Trophoblast cell (in vitro differentiated cells and primary cell): ENCODE data around the gene NFYC.
A peak's percentile ranks its signal among the peaks of the same experiment; 100 is the strongest.

Experiments
- DNase-seq, 2 donors: peaks; one replicate each; pipeline ENCODE4 v3.0.0-alpha.2; 2016
- H2AFZ ChIP-seq: 2 replicates; pipeline ENCODE4 v1.6.1; 2013; ENCODE audit warnings: low read length, moderate library complexity, mild to moderate bottlenecking; ENCODE audit not compliant: insufficient read depth, poor library complexity
- H2AK5ac ChIP-seq: 2 replicates; pipeline ENCODE4 v1.6.1; 2013; ENCODE audit warnings: mild to moderate bottlenecking, low read length
- H2BK120ac ChIP-seq: 2 replicates; pipeline ENCODE4 v1.6.1; 2013; ENCODE audit warnings: low read length, mild to moderate bottlenecking, moderate library complexity; ENCODE audit not compliant: insufficient read depth, poor library complexity
- H2BK12ac ChIP-seq: 2 replicates; pipeline ENCODE4 v1.6.1; 2013; ENCODE audit warnings: mild to moderate bottlenecking, low read length, moderate library complexity
- H2BK5ac ChIP-seq: 2 replicates; pipeline ENCODE4 v1.6.1; 2013; ENCODE audit warnings: low read length, low read depth, moderate library complexity, mild to moderate bottlenecking; ENCODE audit not compliant: poor library complexity
- H3K14ac ChIP-seq: 2 replicates; pipeline ENCODE4 v1.6.1; 2013; ENCODE audit warnings: mild to moderate bottlenecking, low read length
- H3K18ac ChIP-seq: 2 replicates; pipeline ENCODE4 v1.6.1; 2013; ENCODE audit warnings: mild to moderate bottlenecking, low read length
- H3K23ac ChIP-seq: 2 replicates; pipeline ENCODE4 v1.6.1; 2013; ENCODE audit warnings: low read length
- H3K27ac ChIP-seq: 2 replicates; pipeline ENCODE4 v1.5.1; 2013; ENCODE audit warnings: low read depth, mild to moderate bottlenecking, inconsistent platforms, low read length, moderate library complexity
- H3K27me3 ChIP-seq: 2 replicates; pipeline ENCODE4 v1.6.1; 2013; ENCODE audit warnings: inconsistent platforms, mild to moderate bottlenecking, low read length, moderate library complexity; ENCODE audit not compliant: insufficient read depth
- H3K36me3 ChIP-seq, 2 experiments: 1 replicate in 1 of 2; 2 replicates in 1 of 2; pipeline ENCODE4 v1.6.1; 2013; ENCODE audit warnings: low read length in 2 of 2, mild to moderate bottlenecking in 2 of 2, moderate library complexity in 1 of 2; ENCODE audit not compliant: insufficient read depth in 2 of 2, control insufficient read depth in 1 of 2
- H3K4ac ChIP-seq: 2 replicates; pipeline ENCODE4 v1.6.1; 2013; ENCODE audit warnings: low read depth, mild to moderate bottlenecking, low read length, moderate library complexity
- H3K4me1 ChIP-seq, 2 experiments: 1 replicate in 1 of 2; 2 replicates in 1 of 2; pipeline ENCODE4 v1.6.1; 2013; ENCODE audit warnings: low read length in 2 of 2, mild to moderate bottlenecking in 2 of 2, moderate library complexity in 1 of 2; ENCODE audit not compliant: insufficient read depth in 2 of 2, control insufficient read depth in 1 of 2
- H3K4me2 ChIP-seq: 2 replicates; pipeline ENCODE4 v1.6.1; 2013; ENCODE audit warnings: inconsistent platforms, mild to moderate bottlenecking, low read length, moderate library complexity
- H3K4me3 ChIP-seq: 2 replicates; pipeline ENCODE4 v1.5.1; 2013; ENCODE audit warnings: mild to moderate bottlenecking, low read depth, low read length, inconsistent platforms
- H3K79me1 ChIP-seq: one replicate; pipeline ENCODE4 v1.6.1; 2013; ENCODE audit warnings: low read length
- H3K79me2 ChIP-seq: 2 replicates; pipeline ENCODE4 v1.6.1; 2013; ENCODE audit warnings: low read length, mild to moderate bottlenecking; ENCODE audit not compliant: control insufficient read depth, insufficient read depth, poor library complexity
- H3K9ac ChIP-seq: 2 replicates; pipeline ENCODE4 v1.6.1; 2013; ENCODE audit warnings: mild to moderate bottlenecking, low read length
- H3K9me3 ChIP-seq: 2 replicates; pipeline ENCODE4 v1.6.1; 2013; ENCODE audit warnings: low read depth, mild to moderate bottlenecking, control low read depth, inconsistent platforms, low read length; ENCODE audit not compliant: insufficient read depth
- H4K12ac ChIP-seq: 2 replicates; pipeline ENCODE4 v1.6.1; 2013; ENCODE audit warnings: low read depth, mild to moderate bottlenecking, low read length, moderate library complexity
- H4K8ac ChIP-seq: 2 replicates; pipeline ENCODE4 v1.6.1; 2013; ENCODE audit warnings: low read depth, mild to moderate bottlenecking, low read length, moderate library complexity
- H4K91ac ChIP-seq: one replicate; pipeline ENCODE4 v1.6.1; 2013; ENCODE audit warnings: low read depth, mild to moderate bottlenecking, low read length, moderate library complexity
- WGBS: extraction: QIAGEN DNeasy Blood & Tissue Kit; methylation state at CpG from one replicate; pipeline ENCODE4 v1.1.7; 2013; ENCODE audit warnings: missing lambda C conversion rate; ENCODE audit not compliant: insufficient read length, insufficient coverage; ENCODE audit errors: extremely low coverage; 5-methylcytosine and 5-hydroxymethylcytosine counted together

Gene NFYC

GRCh38 chr1:40694353-40694874 is 2.9 kb downstream of the NFYC start:
- no peak overlapping the region for H4K8ac ChIP-seq
- H3K79me1 ChIP-seq: peaks cover 10% of the 10 kb centered on the region
- no peak overlapping the region for H4K12ac ChIP-seq
- H3K18ac ChIP-seq: no peak overlapping the region
- H3K14ac ChIP-seq: no peak overlapping the region
- no peak overlapping the region for H3K23ac ChIP-seq
- no peak overlapping the region for H2BK12ac ChIP-seq
- H3K4me1 ChIP-seq: peaks cover 2 to 4% of the 10 kb centered on the region in 2 experiments
- no peak overlapping the region for H3K27ac ChIP-seq
- no peak overlapping the region for H2AK5ac ChIP-seq
- no peak overlapping the region for H4K91ac ChIP-seq
- no peak overlapping the region for H3K4me3 ChIP-seq
- H3K36me3 ChIP-seq: no peaks in the 10 kb centered on the region
- H3K9me3 ChIP-seq: no peaks in the 10 kb centered on the region
- DNase-seq: no peak
- no peak overlapping the region for H3K4me2 ChIP-seq
- no peak overlapping the region for H3K9ac ChIP-seq
- H3K79me2 ChIP-seq: peaks cover 9% of the 10 kb centered on the region
- no peak overlapping the region for H2BK120ac ChIP-seq
- H3K4ac ChIP-seq: no peak overlapping the region
- H2BK5ac ChIP-seq: no peak overlapping the region
- no peak overlapping the region for H2AFZ ChIP-seq
- no peaks in the 10 kb centered on the region for H3K27me3 ChIP-seq
- no CpG with 5 or more reads among the region's 2 CpGs for WGBS

GRCh38 chr1:40696294-40696693 is 4.8 kb downstream of the NFYC start:
- Histone ChIP-seq H3K4me1 (peaks cover 2 to 3% of the 10 kb centered on the region in 2 experiments), H3K79me2 (peaks cover 9% of the 10 kb centered on the region), H4K12ac (no peak overlapping the region), H2BK120ac (no peak overlapping the region), H3K9ac (no peak overlapping the region), H2BK5ac (no peak overlapping the region), H3K14ac (no peak overlapping the region), H3K18ac (no peak overlapping the region), H3K27me3 (no peaks in the 10 kb centered on the region), H3K36me3 (no peaks in the 10 kb centered on the region), H3K4me2 (no peak overlapping the region), H2BK12ac (no peak overlapping the region), H3K27ac (no peak overlapping the region), H4K8ac (no peak overlapping the region), H3K9me3 (no peaks in the 10 kb centered on the region), H3K4ac (peak overlapping the region; percentile 6), H2AK5ac (no peak overlapping the region), H3K23ac (no peak overlapping the region), H3K4me3 (no peak overlapping the region), H4K91ac (no peak overlapping the region), H3K79me1 (peaks cover 10% of the 10 kb centered on the region), H2AFZ (no peak overlapping the region)
- DNase-seq: no peak
- no CpG with 5 or more reads among the region's 4 CpGs for WGBS

GRCh38 chr1:40697436-40697835 is 5.9 kb downstream of the NFYC start:
- Histone ChIP-seq H3K9ac (no peak overlapping the region), H2BK5ac (no peak overlapping the region), H3K36me3 (no peaks in the 10 kb centered on the region), H3K79me1 (peaks cover under 1% of the 10 kb centered on the region), H3K27ac (no peak overlapping the region), H2BK12ac (no peak overlapping the region), H4K8ac (no peak overlapping the region), H3K4me2 (no peak overlapping the region), H4K12ac (no peak overlapping the region), H2AK5ac (no peak overlapping the region), H3K9me3 (no peaks in the 10 kb centered on the region), H3K79me2 (peaks cover 1% of the 10 kb centered on the region), H3K18ac (no peak overlapping the region), H3K4me1 (peaks cover under 1 to 3% of the 10 kb centered on the region in 2 experiments), H2BK120ac (no peak overlapping the region), H3K23ac (no peak overlapping the region), H4K91ac (no peak overlapping the region), H2AFZ (no peak overlapping the region), H3K14ac (no peak overlapping the region), H3K4me3 (no peak overlapping the region), H3K27me3 (no peaks in the 10 kb centered on the region), H3K4ac (peak overlapping the region; percentile 76)
- no CpG with 5 or more reads among the region's 5 CpGs for WGBS
- DNase-seq: no peak

GRCh38 chr1:40699787-40700186 is 8.3 kb downstream of the NFYC start:
- no peak overlapping the region for H2BK120ac ChIP-seq
- H3K79me1 ChIP-seq: no peaks in the 10 kb centered on the region
- H3K79me2 ChIP-seq: no peaks in the 10 kb centered on the region
- peaks cover 0 to 3% of the 10 kb centered on the region in 2 experiments for H3K4me1 ChIP-seq
- no peak overlapping the region for H2BK12ac ChIP-seq
- H2AK5ac ChIP-seq: no peak overlapping the region
- no peaks in the 10 kb centered on the region for H3K27me3 ChIP-seq
- H3K36me3 ChIP-seq: no peaks in the 10 kb centered on the region
- H3K4me3 ChIP-seq: no peak overlapping the region
- no peak overlapping the region for H4K8ac ChIP-seq
- no peak overlapping the region for H3K14ac ChIP-seq
- H3K9me3 ChIP-seq: no peaks in the 10 kb centered on the region
- no peak overlapping the region for H3K4ac ChIP-seq
- no peak overlapping the region for H3K4me2 ChIP-seq
- DNase-seq: no peak
- H2AFZ ChIP-seq: no peak overlapping the region
- no peak overlapping the region for H3K27ac ChIP-seq
- H2BK5ac ChIP-seq: no peak overlapping the region
- WGBS: no CpG with 5 or more reads among the region's 6 CpGs
- H4K12ac ChIP-seq: no peak overlapping the region
- no peak overlapping the region for H4K91ac ChIP-seq
- H3K23ac ChIP-seq: no peak overlapping the region
- no peak overlapping the region for H3K18ac ChIP-seq
- H3K9ac ChIP-seq: no peak overlapping the region
